Stimulated activated CD8-positive, alpha-beta memory T cell treated with anti-CD3 and anti-CD28 coated beads, Interleukin-7, amount 100 ng/mL, for 1 hour (primary cell): Measurements from ENCODE around the gene DDX28.

Source experiments
- DNase-seq, 2 donors: peaks; one replicate each; pipeline ENCODE4 v3.0.0-alpha.2; 2020; ENCODE audit warnings: low read depth in 2 of 2

The DDX28 gene, protein sequence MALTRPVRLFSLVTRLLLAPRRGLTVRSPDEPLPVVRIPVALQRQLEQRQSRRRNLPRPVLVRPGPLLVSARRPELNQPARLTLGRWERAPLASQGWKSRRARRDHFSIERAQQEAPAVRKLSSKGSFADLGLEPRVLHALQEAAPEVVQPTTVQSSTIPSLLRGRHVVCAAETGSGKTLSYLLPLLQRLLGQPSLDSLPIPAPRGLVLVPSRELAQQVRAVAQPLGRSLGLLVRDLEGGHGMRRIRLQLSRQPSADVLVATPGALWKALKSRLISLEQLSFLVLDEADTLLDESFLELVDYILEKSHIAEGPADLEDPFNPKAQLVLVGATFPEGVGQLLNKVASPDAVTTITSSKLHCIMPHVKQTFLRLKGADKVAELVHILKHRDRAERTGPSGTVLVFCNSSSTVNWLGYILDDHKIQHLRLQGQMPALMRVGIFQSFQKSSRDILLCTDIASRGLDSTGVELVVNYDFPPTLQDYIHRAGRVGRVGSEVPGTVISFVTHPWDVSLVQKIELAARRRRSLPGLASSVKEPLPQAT

DNA sequence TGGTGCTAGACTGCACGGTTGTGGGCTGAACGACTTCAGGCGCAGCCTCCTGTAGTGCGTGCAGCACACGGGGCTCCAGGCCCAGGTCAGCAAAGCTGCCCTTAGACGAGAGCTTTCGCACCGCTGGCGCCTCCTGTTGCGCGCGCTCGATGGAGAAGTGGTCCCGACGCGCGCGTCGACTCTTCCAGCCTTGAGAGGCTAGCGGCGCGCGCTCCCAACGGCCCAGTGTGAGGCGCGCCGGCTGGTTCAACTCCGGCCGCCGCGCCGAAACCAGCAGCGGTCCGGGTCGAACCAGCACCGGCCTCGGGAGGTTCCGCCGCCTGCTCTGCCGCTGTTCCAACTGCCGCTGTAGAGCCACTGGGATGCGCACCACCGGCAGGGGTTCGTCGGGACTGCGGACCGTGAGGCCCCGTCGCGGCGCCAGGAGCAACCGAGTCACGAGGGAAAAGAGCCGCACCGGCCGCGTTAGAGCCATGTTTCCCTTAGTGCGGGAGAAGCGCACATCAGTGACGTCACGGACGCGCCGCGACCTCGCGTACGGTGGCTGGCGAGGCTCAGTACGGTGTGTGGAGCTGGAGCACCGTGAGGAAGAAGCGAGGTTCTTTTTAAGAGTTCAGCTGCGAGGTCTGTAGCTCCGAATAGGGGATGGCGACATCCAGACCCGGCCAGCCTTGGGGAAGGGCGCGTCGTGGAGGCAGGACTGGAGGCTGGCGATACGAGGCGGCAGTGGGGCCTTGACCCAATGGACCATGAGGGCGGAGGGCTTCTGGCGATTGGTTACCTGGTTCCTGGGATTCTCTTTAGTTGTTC lies at the start of gene DDX28, which contains the start of gene DUS2:
DDX28 (minus strand) TSS at position 505 of the 810 bp plus-strand sequence; CDS start at position 475, 30 bp downstream.
DUS2 (plus strand) TSS at position 557 of the 810 bp plus-strand sequence. CDS start 14,740 bp downstream, outside the sequence.
- DNase-seq, result peak; percentile 94 to 95

DNA sequence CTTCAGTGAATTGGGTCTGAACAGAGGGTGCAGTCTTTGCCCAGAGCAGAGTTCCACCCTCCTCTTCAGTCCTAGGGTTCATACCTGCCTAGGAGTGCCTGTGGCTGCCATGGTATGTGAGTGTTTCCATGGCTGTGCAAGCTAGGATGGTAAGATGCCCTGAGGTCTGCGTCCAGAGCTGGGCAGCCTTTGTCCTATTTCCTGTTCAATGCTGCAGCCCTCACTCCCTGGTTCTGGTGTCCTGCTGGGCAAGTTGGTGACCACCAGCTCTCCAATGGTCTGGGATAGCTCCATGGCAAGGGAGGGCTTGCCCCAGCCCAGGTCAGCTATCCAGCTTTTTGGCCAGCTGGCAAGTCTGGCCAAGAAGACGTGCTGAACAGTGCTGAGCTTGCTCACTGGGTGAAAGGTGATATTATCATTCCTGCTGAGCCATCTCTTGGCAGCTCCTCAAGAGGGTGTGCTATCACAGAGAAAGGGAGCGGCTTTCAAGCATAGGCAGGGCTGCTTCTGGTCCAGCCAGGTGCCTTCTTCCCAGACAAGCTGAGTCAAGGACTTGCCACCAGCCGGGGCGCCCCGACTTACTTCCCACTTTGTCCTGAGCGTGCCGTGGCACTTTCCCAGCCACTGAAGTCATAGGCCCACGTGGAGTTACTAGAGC lies 49.1 kb upstream of the DDX28 start:
- no peak for DNase-seq

DNA sequence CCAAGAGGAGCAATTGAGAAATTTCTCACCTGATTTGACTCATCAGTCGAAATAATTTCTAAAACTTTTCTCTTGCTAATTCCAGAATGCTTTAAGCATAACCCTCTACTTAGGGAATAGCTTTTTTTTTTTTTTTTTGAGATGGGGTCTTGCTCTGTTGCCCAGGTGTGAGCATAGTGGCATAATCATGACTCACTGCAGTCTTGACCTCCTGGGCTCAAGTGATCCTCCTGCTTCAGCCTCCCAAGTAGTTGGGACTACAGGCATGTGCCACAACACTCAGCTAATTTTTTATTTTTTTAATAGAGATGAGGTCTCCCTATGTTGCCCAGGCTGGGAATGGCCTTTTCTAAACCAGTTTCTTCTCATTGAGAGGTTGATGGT lies 48.5 kb upstream of the DDX28 start:
- no peak for DNase-seq

GRCh38 chr16:68070806-68071517 lies 47.9 kb upstream of the DDX28 start:
- DNase-seq, result no peak

DNA sequence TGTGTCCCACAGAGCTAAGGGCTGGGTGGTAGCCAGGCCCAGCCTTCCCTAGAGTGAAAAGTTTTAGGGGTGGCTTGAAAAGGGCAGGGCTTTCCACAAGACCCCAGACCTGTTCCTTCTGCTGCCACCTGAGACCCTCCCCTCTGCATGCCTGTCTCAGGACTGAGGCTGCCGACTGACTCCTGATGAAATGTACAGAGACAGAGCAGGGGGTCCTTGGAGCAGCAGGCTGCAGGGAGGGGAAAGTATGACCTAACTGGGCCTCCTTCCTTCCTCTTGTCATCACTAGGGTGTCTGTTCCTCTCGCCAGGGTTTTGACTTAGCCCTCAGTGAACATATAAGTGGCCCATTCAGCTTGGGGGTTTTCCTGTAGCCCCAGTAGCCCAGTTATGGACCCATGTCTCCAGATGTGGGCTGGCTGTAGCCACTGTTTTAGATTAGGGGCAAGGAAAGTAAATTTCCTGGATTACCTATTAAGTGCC lies 47.3 kb upstream of the DDX28 start:
- DNase-seq, result no peak

DNA sequence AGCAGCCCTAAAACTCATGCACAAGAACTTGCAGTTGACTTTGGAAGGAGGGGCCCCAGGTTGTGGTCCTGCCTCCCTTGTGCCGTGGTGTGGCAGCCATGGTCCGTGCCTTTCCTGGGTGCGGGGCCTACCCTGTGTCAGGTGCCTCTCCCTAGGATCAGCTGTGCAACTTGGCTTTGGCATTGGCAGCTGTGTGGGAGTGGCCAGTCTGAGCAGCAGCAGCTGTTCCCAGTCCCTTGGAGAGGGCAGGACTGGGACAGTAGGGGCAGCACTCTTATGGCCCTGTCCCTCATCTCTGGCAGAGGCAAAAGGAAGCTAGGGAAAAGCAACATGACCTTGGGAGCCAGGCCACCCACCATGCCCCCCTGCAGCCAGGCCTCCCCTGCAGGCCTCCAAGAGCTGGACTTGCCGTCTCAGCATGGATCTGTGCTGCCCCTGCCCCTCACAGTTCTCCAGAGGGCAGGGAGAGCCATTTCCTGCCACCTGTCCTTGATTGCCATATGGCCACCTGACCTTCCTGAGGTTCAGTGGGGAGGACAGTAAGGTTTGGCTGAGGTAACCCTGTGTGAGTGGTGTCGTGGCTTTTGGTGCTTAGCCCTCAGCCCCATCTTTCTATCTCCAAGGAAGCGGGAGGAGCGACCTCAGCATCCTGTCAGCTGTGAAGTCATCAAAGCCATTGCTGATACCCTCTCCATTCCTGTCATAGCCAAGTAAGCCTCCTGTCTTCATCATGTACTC lies 46.6 kb upstream of the DDX28 start:
- DNase-seq, result no peak

GRCh38 chr16:68068926-68069325 lies 45.9 kb upstream of the DDX28 start:
- DNase-seq, result no peak

DNA sequence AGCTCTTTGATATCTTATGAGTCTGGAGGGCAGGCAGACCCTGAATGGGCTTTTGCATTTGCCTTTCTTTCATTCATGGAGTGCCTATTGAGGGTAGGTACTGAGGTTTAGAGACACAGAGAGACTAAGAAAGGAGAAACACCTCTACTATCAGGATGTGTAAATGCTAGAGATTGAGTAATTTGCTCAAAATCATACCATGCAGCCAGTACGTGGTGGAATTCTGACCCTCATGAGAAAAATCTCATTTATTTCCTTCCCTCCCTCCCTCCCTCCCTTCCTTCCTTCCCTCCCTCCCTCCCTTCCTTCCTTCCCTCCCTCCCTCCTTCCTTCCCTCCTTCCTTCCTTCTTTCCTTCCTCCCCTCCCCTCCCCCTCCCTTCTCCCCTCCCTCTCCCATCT lies 43.7 kb upstream of the DDX28 start:
- DNase-seq, result no peak

DNA sequence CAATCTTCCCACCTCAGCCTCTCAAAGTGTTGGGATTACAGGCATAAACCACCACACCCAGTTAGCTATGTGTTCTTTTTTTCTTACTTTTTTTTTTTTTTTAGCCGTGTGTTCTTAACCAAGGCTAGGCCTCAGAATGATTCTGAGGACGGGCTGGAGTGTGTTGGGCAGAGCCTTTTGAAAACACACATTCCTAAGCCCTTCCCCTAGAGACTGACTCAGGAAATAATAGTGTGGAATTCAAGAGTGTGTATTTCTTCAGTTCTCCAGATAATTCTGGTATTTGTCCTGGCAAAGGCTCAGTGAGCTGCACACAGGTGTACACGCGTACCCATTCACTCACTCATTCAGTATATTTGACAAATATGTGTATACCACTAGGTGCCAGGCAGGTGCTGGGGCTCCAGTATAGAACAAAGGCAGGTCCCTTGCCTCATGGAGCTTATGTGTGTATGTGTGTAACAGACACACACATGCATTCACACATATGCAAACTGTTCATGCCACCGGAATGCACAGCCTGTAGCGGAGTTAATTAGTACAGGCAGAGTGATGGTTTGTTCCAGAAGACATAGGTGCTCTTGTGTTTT lies 42.8 kb upstream of the DDX28 start:
- DNase-seq, result no peak

DNA sequence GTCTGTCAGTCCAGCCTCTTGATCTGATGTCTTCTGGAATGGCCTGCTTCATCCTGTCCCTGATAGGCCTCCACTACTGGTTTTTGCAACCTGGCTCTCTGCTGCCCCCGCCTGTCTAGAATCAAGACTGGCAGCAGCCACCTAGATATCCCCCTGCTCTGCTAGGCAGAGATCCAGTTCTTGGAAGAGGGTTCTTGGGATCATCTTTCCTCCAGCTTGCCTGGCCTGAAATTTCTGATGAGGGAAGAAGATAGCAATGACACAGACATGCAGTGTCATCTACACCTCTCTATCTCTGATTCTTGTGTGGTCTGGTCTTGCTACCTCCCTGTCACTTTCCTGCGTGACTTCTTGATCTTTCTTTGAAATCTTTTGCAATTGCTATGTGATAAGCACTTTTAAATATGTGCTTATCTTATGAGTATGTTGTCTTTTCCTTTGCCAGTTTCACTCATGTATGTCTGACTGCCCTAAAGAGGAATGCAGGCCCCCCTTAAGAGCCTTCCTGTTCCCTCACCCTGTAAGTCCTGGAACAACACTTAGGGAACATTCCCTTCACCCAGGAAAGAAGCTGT lies 41.8 kb upstream of the DDX28 start:
- DNase-seq, result peak; percentile 40 to 54

DNA sequence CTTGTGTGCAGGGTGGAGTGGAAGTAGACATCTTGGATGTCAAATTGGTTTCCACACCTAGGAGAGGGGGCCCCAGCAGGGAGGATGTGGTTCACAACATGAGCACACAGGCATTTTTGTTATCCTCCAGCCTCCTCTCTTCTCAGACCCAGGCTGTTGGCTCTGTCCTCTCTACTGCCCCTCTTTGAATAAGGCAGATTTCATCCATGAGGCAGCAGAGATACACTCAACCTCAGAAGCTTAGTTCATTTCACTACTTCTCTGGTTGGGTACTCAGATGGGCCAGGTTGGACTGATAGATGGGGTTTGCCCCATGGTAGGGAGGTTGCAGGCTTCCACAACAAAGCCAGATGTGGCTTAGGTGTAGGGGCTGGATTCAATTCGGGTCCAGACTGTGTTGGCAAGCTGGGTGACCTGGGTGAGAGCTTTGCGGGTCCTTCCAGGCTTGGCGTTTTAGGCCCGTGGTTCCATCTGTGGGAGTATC lies 39.9 kb upstream of the DDX28 start:
- no peak for DNase-seq

- no peak for DNase-seq
Measured at GRCh38 chr16:68061396-68061795, 38.4 kb upstream of the DDX28 start.

- DNase-seq, result no peak
Measured at GRCh38 chr16:68059804-68060203, 36.8 kb upstream of the DDX28 start.

DNA sequence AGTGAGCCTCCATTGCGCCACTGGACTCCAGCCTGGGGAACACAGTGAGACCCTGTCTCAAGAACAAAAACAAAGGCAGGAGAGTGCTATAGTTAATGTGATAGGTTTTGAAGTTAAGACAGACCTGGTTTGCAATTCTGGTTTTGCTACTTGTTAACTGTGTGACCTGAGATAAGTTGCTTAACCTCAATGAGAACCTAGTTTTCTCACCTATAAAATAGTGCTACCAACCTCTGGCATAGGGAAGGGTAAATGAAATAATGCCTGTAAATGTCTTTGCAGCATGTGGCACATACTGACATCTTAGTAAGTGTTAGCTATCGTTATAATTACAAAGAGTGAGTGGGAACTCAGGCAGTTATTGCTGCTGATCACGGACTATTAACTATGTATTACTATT lies 32.4 kb upstream of the DDX28 start:
- DNase-seq, result no peak

DNA sequence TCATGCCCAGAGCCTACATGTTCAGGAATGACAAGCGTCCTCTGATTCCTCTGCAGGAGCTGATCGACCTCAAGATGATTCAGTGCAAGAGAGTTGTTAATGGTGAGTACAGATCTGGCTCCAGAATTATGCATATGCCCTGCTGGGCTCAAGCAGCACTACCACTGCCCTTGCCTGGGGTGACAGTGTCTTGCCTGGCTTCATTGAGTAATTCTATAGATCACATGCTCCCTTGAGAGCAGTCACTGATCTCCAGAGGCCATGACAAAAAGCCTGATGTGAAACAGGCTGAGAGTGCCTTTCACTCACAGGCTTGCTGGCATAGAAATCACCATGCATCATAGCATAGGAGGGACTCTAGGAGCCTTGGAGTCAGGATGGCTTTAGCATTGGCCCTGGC lies 26.4 kb upstream of the DDX28 start:
- no peak for DNase-seq

- DNase-seq, result no peak
Measured at GRCh38 chr16:68047987-68048386, 25.0 kb upstream of the DDX28 start.

DNA sequence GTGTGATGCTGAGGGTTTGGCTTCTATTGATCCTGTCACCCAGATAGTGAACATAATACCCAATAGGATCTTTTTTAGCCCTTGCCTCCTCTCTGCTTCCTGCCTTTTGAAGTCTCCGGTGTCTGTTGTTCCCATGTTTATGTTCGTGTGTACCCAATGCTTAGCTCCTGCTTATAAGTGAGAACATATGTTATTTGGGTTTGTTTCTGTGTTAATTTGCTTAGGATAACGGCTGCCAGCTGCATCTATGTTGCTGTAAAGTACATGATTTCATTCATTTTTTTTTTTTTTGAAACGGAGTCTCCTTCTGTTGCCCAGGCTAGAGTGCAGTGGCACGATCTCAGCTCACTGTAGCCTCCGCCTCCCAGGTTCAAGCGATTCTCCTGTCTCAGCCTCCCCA lies 23.1 kb upstream of the DDX28 start:
- no peak for DNase-seq

DNA sequence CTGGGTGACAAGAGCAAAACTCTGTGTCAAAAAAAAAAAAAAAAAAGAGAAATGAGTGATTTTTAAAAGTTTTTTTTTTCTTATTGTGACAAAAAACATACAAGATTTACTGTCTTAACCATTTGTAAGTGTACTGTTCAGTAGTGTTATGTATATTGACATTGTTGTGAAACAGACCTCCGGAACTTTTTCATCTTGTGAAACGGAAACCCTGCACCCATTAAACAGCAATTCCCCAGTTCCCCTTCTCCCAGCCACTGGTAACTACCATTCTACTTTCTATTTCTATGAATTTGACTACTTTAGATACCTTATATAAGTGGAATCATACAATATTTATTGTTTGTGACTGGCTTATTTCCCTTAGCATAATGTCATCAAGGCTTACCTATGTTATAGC lies 18.8 kb upstream of the DDX28 start:
- DNase-seq, result no peak

DNA sequence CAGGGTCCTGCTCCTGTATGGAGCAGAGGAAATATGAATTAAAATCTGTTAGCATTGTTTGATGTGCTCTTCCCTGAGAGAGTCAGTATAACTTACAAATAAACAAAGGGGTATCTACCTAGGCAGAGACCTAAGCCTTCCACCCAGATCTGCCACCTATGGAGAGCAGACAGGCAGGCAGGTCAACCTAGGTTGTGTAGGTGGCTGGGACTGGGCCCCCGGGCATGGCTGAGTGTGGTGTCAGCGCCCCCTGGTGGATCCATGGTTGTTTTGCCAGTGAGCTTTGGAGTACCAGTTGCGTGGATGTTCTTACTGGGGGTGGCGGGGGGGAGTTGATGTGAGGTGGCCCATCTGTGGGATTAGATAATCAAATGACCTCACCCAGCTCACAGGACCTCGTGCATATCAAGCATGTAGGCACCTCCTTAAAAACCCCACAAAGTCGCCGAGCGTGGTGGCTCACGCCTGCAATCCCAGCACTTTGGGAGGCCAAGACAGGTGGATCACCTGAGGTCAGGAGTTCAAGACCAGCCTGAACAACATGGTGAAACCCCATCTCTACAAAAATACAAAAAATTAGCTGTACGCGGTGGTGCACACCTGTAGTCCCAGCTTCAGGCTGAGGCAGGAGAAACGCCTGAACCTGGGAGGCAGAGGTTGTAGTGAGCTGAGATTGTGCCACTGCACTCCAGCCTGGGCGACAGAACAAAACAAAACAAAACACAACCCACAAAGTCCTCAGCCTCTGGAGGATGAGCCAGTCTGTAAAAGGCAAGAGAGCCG lies 17.7 kb upstream of the DDX28 start:
- DNase-seq, result peak; percentile 86 to 87
